ENCODE results near the gene ENO1.
A peak's percentile ranks its signal among the peaks of the same experiment; 100 is the strongest.

DNA sequence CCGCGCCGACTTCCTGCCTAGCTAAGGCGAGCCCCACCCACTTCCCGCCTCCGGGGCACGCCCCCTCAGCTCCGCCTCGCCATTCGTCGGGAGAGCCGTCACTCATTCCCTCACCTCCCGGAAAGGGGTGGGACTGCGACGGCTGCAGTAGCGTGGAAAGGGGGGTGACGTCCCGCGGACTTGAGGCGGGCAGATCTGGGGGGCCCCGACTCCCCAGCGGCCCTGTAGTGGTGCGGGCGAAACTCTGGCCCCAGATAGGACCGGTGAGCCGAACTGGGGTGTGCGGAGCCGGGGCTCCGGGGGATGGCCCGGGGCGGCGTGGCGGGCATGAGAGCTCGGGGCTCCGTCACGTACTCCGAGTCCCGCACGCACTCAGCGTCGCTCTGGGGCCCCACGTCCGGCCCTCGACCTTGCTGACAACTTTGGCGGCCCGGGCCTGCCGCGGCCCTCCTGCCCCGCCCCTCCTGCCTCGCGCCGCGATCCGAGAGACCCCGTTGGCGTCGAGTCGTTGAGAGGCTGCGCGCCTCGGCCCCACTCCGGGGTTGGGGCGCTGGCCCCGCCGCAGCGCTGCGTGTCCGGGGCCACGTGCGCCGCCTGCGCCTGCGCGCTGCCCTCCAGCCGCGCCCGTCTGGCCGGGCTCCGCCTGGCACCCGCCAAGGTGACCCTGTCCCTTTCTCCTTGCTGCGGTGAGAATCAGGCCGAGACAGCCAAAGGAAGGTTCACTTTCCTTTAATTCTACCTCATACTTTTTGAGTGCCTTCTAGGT, 395 bp upstream of the ENO1 start:
- TF ChIP-seq POLR2A (IDR thresholded peaks at IDR 0.05) (peak; percentile 72), POLR2AphosphoS5 (IDR thresholded peaks at IDR 0.05) (peak in 2 of 3 donors; percentile 25 to 66)
- TF ChIP-seq, protein P1, sequence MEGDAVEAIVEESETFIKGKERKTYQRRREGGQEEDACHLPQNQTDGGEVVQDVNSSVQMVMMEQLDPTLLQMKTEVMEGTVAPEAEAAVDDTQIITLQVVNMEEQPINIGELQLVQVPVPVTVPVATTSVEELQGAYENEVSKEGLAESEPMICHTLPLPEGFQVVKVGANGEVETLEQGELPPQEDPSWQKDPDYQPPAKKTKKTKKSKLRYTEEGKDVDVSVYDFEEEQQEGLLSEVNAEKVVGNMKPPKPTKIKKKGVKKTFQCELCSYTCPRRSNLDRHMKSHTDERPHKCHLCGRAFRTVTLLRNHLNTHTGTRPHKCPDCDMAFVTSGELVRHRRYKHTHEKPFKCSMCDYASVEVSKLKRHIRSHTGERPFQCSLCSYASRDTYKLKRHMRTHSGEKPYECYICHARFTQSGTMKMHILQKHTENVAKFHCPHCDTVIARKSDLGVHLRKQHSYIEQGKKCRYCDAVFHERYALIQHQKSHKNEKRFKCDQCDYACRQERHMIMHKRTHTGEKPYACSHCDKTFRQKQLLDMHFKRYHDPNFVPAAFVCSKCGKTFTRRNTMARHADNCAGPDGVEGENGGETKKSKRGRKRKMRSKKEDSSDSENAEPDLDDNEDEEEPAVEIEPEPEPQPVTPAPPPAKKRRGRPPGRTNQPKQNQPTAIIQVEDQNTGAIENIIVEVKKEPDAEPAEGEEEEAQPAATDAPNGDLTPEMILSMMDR (IDR thresholded peaks at IDR 0.05) = peak in 1 of 5 experiments; percentile 12
